Pulmonary artery endothelial cell (primary cell): ENCODE data around the gene REPIN1. TPM values are rescaled to one million over a fixed set of nuclear protein-coding genes. Genes with fewer than 3 reads are reported as not detected.

Source experiments
- DNase-seq: peaks from one replicate; pipeline ENCODE4 v3.0.0-alpha.2; 2011; ENCODE audit warnings: low read depth, low spot score
- total RNA-seq: library from RNA; depleted of rRNA; stranded (reverse); fragments of >200 nt; gene quantifications from 2 replicates; pipeline ENCODE4 v1.2.3, GENCODE V29; 2014

REPIN1 gene
- total RNA-seq, 1 donor from 2014 or later: 72.9 TPM

- DNase-seq: no peak
Measured at GRCh38 chr7:150389532-150389816, 20.9 kb downstream of the REPIN1 start.

DNA sequence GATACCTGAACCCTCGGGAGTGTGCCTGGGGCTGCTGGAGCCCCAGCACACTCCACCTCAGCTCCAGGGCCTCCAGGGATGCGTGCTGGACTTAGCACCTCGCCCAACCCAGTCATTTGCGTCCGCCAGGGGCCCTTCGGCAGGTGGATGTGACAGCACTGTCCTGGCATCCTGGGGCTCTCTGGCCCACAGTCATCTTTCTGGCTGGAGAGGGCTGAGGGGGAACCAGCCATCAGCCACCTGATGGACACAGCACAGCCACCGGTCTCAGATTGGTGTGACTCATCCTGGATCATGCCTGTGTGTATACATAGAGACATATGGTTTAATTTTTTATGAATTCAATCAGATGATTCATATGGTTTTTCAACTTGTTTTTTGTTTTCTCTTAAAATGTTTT lies 21.6 kb downstream of the REPIN1 start:
- DNase-seq: no peak

GRCh38 chr7:150393325-150393724 lies 24.7 kb downstream of the REPIN1 start:
- no peak for DNase-seq

DNA sequence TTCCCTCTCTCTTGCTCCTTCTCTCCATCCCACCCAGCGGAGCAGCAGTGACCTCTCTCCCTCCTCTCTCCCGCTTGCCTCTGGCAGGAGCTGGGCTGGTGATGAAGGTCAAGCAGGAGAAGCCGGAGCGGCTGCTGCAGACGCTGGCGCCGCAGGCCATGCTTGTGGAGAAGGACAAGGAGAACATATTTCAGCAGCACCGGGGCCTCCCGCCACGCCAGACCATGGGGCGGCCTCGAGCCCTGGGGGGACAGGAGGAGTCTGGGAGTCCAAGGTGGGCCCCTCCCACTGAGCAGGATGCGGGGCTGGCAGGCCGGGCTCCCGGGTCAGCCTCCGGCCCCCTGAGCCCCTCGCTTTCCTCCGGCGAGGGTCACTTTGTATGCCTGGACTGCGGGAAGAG lies 27.8 kb downstream of the REPIN1 start:
- DNase-seq: no peak

- no peak for DNase-seq
Measured at GRCh38 chr7:150396851-150397260, 28.2 kb downstream of the REPIN1 start.

DNA sequence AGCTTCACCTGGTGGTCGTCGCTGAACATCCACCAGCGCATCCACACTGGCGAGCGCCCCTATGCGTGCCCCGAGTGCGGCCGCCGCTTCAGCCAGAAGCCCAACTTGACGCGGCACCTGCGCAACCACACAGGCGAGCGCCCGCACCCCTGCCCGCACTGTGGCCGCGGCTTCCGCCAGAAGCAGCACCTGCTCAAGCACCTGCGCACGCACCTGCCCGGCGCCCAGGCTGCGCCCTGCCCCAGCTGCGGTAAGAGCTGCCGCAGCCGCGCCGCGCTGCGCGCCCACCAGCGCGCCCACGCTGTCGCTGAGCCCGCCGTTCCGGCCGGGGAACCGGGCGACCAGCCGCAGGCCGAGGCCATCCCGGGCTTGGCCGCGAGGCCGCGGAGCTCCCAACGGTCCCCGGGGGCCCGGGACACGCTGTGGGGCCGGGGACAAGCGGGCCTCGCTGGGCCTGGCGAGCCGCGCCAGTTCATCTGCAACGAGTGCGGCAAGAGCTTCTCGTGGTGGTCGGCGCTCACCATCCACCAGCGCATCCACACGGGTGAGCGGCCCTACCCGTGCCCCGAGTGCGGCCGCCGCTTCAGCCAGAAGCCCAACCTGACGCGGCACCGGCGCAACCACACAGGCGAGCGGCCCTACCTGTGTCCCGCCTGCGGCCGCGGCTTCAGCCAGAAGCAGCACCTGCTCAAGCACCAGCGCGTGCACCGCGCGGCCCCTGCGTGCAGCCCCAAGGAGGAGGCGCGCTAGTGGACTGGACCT lies 28.9 kb downstream of the REPIN1 start:
- DNase-seq: no peak

DNA sequence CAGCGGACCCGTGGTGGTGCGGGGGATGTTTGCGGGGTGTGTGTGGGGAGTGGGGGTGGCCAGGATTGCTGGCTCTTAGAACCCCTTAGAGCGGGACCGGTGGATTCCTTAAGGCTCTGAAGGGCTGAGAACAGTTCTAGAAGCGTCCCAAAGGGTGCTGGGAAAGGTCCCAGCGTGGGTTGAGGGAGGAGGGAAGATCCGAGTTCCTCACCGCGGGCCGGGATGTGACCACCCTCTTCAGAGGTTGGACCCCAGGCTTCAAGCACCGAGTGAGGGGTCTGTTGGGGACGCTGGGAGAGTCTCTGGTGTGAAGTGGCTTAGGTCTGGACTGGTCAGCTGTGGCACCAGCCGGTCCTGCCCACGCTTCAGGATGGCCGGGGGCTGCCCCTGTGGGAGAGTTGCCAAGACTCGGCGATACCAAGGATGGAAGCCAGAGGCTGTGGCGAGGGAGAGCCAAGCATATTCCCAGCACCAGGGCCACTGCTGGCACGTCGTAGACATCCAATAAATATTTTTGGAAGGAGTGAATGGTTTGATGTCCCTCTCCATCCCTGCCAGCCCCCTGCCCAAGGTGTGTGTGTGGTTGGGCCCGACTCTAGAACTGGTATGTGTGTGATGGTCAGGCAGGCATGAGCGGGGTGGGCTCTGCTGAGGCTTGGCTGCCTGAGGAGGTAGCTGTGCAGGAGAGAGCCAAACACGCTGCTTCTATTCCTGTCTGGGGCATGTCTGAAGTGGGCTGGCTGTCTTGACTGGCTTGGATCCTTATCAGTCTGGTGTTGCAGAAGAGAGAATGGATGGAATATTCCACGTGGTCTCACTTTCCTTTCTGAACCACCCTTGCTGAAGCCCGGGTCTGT lies 29.7 kb downstream of the REPIN1 start:
- no peak for DNase-seq

- DNase-seq: no peak
Measured at GRCh38 chr7:150398965-150399320, 30.3 kb downstream of the REPIN1 start.

- no peak for DNase-seq
Measured at GRCh38 chr7:150399421-150400007, 30.9 kb downstream of the REPIN1 start.

- no peak for DNase-seq
Measured at GRCh38 chr7:150400008-150400787, 31.6 kb downstream of the REPIN1 start.

GRCh38 chr7:150400788-150401423 lies 32.3 kb downstream of the REPIN1 start:
- no peak for DNase-seq

GRCh38 chr7:150401424-150401790 lies 32.8 kb downstream of the REPIN1 start:
- no peak for DNase-seq

GRCh38 chr7:150401861-150402631 lies 33.4 kb downstream of the REPIN1 start:
- no peak for DNase-seq

- DNase-seq: no peak
Measured at GRCh38 chr7:150402671-150403321, 34.2 kb downstream of the REPIN1 start.

GRCh38 chr7:150403376-150404171 lies 35.0 kb downstream of the REPIN1 start:
- DNase-seq: no peak

DNA sequence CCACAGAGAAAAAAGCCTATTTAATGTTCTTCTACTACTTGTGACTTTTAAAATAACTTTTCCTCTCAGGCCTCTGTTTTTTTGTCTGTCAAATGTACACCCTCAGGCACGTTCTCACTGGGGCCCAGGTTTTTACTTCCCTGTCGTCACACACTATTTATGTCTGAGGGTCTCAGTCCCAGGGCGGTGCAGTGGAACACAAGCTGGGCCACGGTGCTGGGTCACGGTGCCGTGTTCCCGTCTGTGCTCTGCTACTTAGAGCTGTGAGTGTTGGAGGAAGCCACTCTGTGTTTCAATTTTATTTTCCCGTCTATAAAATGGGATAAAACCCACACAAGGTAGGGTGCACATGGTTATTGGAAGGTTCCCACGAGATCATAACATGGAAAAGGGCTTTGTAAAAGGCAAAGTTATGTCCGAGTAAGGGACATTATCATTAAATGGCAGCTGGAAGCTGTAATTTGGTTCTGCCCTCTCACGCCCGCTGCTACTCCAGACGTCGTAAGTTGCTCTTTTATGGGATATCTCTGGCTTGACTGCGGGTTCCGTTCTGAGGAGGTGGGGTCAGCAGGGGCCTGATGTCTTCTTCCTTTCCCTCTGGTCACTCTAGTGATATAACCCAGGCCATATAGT lies 35.7 kb downstream of the REPIN1 start:
- DNase-seq: no peak

GRCh38 chr7:150404805-150405583 lies 36.4 kb downstream of the REPIN1 start:
- peak; percentile 72 for DNase-seq
